DND-41 (cell line): ENCODE results near the gene ZC3H10.

Source experiments
- EZH2 ChIP-seq: IDR thresholded peaks from 3 replicates; pipeline ENCODE4 v1.6.1; 2012; ENCODE audit warnings: borderline replicate concordance, low read depth, mild to moderate bottlenecking, moderate library complexity, low read length, inconsistent platforms; ENCODE audit not compliant: severe bottlenecking
- TF ChIP-seq, protein P1 (sequence below): IDR thresholded peaks from 2 replicates; pipeline ENCODE4 v1.5.1; 2012; ENCODE audit warnings: borderline replicate concordance, low read length, moderate library complexity, mild to moderate bottlenecking; ENCODE audit not compliant: poor library complexity, severe bottlenecking; ENCODE audit errors: extremely low read depth

GRCh38 chr12:56078427-56078826 is 39.6 kb upstream of the ZC3H10 start:
- TF ChIP-seq, protein P1, sequence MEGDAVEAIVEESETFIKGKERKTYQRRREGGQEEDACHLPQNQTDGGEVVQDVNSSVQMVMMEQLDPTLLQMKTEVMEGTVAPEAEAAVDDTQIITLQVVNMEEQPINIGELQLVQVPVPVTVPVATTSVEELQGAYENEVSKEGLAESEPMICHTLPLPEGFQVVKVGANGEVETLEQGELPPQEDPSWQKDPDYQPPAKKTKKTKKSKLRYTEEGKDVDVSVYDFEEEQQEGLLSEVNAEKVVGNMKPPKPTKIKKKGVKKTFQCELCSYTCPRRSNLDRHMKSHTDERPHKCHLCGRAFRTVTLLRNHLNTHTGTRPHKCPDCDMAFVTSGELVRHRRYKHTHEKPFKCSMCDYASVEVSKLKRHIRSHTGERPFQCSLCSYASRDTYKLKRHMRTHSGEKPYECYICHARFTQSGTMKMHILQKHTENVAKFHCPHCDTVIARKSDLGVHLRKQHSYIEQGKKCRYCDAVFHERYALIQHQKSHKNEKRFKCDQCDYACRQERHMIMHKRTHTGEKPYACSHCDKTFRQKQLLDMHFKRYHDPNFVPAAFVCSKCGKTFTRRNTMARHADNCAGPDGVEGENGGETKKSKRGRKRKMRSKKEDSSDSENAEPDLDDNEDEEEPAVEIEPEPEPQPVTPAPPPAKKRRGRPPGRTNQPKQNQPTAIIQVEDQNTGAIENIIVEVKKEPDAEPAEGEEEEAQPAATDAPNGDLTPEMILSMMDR = no peak
- no peak for TF ChIP-seq EZH2
